Measurements from ENCODE around the gene ABTB1.

ABTB1 gene

DNA sequence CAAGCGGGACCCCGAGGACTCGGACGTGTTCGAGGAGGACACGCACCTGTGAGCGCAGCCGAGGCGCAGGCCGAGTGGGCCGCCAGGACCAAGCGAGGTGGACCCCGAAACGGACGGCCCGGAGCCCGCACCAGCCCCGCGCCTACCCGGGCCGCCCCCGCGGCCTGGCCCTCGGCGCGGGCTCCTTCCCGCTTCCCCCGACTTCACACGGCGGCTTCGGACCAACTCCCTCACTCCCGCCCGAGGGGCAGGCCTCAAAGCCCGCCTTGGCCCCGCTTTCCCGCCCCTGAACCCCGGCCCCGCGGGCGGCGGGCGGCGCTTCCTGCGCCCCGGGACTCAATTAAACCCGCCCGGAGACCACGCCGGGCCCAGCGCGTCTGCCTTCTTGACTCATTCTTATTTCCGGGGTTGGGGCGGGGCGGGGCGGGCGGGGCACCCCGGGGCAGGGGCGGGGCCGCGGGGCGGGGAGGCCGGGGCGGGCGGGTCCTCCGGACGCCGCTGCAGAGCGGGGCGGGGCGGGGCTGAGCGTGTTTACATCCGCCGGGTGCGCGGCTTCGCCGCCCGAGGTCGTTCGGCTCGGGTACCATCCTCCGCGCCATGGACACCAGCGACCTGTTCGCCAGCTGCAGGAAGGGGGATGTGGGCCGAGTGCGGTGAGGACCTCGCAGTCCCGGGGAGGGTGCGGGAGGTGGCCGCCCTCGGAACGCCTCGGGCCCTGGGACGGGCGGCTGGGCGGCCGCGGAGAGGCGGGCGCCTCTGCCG lies at the start of gene ABTB1:
TSS of gene ABTB1 (plus strand) at position 524 of the 762 bp plus-strand sequence. CDS start at position 598, 74 bp downstream.
- DNase-seq = peak; percentile 95

GRCh38 chr3:127624063-127624462 lies 48.7 kb upstream of the ABTB1 start:
- no peak for DNase-seq

GRCh38 chr3:127625821-127626220 lies 46.9 kb upstream of the ABTB1 start:
- no peak for DNase-seq

- DNase-seq = no peak
Measured at GRCh38 chr3:127628426-127628787, 44.3 kb upstream of the ABTB1 start.

GRCh38 chr3:127628788-127629466 lies 43.8 kb upstream of the ABTB1 start, which contains the start of gene PODXL2:
PODXL2 (plus strand) TSS chr3:127629185; CDS start chr3:127629220, 35 bp downstream.
- peak; percentile 73 for DNase-seq

DNA sequence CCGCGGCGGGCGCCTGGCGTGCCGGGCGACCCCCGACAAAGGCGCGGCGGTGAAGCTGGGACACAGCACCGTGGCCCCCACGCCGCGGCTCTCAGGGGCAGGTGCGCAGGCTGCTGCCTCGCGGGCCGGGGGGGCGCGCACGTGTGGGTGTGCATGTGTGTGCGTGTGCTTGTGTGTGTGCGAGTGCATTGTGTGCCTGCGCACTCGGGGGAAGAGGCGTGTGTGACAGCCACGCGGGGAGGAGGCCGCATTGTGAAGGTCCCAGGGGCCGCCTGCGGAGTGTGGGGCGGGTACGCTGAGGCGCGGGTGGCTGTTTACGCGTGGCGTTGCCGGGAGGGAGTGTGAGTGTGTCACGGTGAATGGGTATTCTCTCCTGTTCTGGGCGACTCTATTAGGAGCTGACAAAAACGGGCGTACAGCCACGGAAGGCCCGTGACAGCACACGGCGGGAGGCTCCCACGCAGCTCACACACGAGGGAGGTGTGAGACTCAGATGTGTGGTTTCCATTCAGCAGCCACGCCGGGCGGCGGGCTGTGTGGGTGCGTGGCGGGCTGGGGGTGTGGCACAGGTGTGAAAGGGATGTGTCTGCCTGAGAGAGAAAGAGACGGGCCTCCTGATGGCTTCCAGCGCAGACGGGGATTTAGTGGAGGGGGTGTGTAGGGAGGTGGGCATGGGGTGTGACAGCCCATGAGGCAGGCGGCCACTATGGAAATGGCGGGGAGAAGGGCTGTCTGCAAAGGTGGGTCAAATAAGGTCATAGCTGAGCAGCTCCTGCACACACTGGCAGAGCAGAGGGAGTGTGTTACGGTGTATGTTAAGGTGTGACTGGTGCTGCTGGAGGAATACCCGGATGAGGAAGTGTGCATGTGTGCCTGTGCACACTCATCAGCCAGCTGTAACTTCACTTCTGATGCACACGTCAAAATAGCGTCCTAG lies 43.0 kb upstream of the ABTB1 start:
- DNase-seq = peak; percentile 83

- no peak for DNase-seq
Measured at GRCh38 chr3:127630811-127631714, 41.7 kb upstream of the ABTB1 start.

DNA sequence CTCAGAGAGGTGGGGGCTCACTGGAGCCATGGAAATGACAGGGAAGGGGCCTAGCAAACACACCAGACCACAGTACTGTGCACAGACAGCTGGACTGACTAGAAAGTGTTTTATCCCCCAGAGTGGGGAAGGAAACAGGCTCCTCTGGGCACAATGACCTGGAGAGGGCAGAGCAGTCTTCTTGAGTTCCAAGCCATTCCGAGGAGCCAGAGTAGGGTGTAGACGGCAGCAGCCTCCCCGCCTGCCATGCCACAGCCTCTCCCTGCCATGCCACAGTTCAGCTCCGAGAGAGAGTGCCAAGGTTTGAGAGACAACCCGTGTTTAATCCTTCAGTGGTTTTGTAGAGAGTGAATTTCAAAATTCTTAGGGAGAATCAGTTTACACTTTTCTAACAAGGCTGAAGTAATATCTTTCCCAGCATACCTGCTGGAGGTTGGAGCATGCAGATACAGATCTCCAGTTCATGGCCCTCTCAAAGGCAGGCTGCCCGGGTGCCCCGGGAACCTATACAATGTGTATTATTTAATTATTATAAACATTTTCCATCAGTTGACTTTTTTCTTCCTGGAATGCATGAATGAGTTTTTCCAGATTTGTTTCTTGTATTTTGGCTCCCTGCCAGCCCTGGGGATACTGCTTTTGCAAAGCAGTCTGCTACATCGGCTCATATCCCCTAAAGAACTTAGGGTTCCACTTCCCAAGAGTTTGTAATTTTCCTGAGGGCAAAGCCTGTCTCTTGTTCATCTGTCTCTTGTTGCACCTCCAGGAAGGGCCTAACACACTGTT lies 40.5 kb upstream of the ABTB1 start:
- DNase-seq = no peak

DNA sequence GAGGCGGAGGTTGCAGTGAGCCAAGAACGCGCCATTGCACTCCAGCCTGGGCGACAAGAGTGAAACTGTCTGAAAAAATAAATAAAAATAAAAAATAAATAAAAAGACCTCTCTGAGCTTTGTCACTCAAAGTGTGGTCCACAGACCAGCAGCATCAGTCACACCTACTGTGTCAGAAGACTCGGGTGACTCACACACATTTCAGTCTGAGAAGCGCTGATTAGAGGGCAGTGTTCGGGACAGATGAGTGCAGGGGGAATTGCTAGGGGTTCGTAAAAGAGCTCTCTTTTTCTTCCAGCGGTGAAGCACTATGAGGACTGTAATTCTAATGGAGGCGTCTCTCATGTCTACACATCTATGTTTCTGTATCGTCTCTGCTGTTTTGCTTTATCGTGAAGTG lies 38.1 kb upstream of the ABTB1 start:
- DNase-seq = peak; percentile 14

DNA sequence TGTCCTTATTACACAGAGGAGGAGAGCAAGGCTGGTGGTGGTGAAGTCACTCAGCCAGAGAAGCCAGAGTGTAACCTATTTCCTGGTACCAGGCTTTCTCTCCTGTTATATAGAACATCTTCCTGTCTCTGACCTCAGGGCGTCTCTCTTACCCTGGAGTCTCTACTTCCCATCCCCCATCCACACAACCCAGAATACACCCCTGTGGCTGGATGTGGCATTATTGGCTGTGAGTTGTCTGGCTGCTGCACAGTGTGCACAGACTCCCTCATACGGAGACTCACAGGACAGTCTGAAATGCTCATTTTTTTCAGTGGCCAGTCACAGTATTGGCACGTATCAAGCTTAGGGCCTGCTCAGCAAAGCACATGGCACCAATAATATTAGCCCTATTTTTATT lies 35.2 kb upstream of the ABTB1 start:
- no peak for DNase-seq

GRCh38 chr3:127637971-127638370 lies 34.8 kb upstream of the ABTB1 start:
- DNase-seq = no peak

GRCh38 chr3:127639173-127640041 lies 33.3 kb upstream of the ABTB1 start:
- no peak for DNase-seq

DNA sequence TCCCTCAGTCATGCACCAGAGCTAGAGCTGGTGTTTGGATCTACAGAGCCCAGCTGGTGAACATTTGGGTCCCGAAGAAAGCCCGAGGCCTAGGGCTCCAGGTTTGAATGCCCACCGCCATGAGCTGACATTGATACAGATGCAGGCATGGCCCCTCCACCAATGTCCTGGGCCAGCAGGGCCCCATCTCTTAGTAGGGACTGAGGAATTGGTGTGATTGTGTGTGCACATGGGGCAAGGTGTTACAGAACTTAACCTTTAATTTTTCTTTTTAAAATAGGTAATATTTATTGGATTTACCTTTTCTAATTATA lies 32.8 kb upstream of the ABTB1 start:
- no peak for DNase-seq

DNA sequence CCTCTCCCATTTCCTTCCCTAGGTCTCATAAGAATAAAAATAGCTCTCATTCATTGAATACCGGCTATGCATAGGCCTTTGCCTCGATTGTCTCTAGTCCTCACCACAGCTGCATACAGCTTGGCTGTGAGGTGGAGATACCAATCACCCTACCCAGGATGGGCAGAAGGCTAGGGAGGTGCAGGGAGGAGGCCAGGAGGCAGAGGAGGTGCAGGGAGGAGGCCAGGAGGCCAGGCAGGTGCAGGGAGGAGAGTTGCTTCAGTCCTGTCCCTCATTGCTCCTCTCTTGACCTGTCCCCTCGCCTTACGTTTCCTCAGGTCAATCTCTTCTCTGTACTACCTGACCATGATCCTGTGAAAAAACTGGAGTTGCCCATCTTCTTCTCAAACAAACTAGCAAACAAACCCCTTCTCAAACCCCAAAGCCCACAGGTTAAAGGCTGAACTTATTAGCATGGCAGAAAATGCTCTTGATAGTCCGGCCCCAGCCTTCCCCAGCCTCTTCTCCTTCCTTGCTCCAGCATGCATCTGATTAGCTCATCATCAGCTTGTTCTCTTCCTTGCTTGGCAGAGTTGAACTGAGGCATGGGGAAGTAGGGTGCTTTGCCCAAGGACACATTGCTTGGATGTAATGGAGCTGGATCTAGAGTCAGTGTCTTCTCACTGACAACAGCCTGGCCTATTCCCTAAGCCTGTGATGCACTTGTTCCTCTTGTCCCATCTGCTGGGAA lies 27.9 kb upstream of the ABTB1 start:
- no peak for DNase-seq

DNA sequence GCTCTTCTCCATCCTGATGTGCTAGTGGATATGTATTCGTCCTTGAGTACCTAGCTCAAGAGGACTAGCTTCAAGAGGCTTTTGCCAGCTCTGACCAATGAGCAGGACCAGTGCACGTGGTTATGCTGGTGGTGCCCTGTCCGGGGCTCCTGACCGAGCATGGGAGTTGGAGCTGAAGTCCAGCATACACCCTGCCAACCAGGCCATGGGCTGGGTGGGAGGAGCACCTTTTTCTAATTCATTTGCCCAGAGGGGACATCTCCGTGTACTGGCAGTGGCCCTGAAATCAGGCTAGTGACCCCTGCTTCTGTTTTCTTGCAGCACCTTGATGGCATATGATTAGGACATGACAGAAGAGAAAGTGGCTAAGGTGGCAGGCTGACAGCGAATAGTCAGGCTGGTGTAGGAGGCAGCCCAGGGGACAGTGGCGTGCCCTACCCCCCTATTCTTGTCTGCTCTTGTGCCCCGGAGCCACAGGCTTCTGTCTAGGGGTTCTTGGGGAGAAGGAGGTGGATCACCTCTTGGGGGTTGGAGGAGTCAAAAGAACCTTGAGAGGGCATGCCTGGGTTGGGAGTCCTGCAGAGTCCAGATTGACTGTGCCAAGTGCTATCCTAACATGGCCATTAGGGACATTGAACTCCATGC lies 27.3 kb upstream of the ABTB1 start:
- DNase-seq = no peak

DNA sequence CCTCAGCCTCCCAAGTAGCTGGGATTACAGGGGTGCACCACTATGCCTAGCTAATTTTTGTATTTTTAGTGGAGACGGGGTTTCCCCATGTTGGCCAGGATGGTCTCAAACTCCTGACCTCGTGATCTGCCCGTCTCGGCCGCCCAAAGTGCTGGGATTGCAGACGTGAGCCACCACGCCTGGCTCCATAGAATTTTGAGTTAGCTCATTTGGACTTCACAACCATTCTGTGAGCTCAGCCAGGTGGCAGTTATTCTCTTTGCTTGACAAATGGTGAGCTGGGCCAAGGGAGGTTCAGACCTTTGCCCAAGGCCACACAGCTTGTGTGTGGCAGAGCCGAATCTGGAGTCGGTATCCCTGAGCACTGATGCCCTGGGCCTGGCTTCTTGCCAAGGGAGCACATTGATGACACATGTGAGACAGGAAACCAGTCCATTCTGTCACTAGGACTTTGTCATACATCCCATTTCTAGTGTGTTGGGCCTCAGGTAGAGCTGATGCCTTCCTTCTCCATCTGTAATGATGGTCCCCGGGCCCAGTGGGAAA lies 26.2 kb upstream of the ABTB1 start:
- DNase-seq = no peak

GRCh38 chr3:127647166-127647844 lies 25.4 kb upstream of the ABTB1 start:
- no peak for DNase-seq

DNA sequence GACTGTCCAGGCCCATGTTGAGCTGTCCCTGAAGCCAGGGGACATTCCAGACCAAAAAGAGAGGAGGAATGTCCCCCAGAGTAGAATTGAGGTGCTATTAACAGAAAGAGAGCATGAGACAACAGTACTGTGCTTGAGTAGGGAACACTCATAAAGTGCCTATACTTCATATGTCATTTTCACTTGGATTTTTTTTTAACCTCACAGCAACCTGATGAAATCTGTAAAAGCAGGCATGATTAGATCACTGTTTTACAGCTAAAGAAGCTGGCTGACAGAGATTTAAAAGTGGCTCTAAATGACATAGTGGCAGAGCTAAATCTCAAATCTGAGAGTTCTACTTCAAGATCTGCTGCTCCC lies 24.9 kb upstream of the ABTB1 start:
- no peak for DNase-seq
